Activated CD4-positive, alpha-beta T cell treated with anti-CD3 and anti-CD28 coated beads, Interleukin-2, Interleukin-6, amounts not matched to agents 100 ng/mL and 50 ng/mL, durations not matched to agents 16 hours and 8 hours (primary cell): Measurements from ENCODE around the gene H2BK1.

Experiments used
- DNase-seq: peaks from one replicate; pipeline ENCODE4 v3.0.0-alpha.2; 2020

H2BK1 gene

DNA sequence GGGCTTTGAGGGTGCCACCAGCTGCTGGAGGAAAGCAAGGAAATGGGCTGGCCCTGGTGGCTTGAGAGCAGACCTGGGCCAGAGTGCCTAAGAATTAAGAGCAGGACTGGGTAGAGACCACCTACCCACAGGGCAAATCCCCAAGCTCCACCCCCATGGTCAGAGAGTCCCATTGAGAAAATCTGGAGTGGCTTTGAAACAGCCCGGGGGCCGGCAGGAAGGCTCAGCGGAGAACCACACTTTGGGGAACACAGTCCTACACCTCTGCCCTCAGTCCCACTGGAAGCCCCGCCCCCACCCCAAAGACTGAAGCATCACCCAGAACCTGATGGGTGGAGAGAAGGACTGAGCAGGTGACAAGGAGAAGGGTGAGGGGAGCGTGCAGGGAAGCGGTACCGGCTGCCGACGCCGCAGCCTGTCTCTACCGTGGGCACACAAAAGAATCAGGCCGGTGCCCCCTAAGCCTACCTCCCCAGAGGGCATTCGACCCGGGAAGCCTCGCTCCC, 34.6 kb upstream of the H2BK1 start:
- no peak for DNase-seq

DNA sequence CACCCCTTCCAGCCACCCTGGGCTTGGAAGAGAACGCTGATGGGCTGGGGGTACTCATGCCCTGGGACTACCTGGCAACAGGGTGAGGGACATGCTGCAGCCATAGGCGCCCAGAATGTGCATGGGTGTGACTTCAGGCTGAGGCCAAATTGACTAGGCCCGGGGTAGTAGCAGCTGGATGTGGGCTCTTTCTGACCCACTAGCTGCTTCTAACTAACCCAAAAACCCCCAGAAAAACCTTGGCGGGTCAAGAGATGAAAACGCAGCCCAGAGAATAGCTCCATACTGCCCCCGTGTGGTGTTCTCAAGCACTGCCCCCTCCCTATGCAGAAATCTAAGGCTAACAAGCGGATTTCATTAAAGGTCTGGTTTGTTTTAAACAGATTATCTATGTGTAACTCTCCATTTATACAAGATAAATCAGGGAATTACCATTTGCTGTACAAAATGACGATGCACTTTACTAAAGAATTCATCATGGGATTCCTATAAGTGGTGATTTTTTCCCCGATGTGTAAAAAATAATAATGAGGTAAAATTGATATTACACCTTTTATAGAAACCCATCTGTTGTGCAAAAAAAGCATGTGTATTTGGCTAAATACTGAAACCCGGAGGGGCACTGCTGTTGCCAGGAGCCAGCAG, 34.0 kb upstream of the H2BK1 start:
- peak; percentile 80 for DNase-seq

DNA sequence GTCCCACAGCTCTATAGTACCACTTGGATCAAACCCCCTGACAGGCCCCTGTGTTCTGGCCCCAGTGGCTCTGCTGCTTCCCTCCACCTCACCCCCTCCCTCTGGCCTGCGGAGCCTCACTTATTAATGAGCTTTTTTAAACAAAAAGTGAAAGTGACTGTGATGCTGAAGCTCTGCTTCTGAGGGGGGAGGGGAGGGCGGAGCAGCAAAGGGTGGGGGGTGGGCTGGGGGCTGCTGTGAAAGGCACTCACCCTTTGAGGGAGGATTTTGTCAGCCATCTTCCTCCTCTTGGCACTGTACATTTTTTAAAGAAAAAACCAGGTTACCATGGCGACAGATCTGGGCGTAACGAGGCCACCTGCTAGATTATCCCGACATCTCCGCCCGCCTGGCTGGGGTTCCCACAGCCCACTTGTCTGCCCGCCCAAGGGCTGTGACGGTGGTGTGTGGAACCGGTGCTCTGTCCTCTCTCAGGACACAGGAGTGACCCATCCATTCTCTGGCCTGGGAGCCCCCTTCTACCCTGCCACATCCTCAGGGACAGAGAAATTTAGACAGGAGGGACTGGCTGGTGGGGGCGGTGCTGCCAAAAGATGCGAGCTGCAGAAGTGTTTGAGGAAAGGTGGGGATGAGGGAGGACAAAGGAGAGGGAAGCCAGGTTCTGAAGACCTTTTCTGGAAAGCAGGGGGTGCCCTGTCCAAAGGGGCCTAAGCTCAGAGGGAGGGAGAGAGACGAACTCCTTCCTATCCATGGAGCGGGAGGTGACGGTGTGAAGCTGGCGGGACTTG, 33.3 kb upstream of the H2BK1 start:
- DNase-seq: peak; percentile 39

DNA sequence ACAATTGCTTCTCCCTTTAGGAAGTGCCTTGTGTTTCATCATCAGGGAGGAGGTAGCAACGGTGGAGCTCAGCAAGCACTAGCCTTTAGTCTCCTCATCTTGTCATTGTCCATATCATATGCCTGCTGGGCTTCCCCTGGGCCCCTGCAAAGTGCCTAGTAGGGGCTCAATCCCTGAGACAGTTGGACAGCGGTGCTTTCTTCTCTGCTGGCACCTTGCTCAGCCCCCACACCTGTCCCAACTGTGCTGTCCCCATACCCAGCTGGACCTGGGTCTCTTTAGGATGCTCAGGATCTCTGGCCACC, 32.7 kb upstream of the H2BK1 start:
- DNase-seq: no peak

DNA sequence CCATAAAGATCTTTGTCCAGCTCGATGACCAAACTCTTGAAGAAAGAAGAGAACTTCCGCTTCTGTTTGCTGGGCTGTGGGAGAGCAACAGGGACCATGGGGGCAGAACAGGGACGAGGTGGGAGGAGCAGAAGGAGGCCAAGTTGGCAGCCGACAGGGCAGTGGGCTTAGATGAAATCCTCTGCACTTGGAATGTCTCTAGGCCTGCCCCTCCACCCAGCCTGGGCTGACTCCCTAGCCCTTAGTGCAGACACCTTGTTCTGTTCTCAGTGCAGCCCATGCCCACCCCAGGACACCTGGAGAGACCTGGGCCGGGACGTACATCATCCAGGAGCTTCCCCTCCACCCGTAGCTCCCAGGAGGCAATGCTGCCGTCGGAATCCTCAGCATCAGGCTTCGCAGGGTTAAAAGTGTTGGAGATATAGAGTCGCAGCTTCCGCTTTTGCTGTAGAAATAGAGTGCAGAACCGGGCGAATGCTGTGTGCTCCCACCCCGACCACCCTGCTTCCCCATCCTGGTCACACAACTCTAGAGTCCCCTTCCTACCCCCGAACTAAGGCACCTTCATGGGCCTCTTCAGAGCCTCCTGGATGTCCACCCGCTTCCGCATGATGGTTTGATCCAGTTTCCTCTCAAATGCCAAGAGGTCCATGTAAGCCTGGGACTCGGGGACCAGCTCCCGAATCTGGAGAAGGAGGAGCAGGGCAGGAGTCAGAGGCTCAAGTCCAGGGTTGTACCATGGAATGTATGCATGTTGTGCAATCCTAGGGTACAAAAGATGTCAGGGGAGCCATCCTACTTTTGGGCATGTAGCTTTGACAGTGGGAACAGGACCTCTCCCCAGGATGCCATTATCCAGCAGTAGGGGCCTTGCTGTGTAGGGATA, 32.1 kb upstream of the H2BK1 start:
- DNase-seq: no peak

DNA sequence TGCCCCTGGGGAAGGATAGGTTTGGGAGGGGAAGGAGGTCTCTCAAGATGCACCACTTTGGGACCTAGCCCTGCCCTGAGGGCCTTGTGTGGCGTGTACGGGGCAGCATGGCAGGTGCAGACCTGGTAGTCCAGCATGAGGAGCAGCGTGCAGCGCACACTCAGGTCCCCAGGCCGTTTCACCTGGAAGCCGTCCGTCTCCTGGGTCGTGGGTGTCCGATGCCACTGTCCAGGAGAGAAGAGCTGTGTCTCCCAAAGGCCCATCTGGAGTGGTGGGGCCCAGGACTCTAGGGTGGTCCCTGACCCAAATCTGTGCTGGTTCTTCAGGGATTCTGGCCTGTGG, 31.4 kb upstream of the H2BK1 start:
- DNase-seq: no peak

DNA sequence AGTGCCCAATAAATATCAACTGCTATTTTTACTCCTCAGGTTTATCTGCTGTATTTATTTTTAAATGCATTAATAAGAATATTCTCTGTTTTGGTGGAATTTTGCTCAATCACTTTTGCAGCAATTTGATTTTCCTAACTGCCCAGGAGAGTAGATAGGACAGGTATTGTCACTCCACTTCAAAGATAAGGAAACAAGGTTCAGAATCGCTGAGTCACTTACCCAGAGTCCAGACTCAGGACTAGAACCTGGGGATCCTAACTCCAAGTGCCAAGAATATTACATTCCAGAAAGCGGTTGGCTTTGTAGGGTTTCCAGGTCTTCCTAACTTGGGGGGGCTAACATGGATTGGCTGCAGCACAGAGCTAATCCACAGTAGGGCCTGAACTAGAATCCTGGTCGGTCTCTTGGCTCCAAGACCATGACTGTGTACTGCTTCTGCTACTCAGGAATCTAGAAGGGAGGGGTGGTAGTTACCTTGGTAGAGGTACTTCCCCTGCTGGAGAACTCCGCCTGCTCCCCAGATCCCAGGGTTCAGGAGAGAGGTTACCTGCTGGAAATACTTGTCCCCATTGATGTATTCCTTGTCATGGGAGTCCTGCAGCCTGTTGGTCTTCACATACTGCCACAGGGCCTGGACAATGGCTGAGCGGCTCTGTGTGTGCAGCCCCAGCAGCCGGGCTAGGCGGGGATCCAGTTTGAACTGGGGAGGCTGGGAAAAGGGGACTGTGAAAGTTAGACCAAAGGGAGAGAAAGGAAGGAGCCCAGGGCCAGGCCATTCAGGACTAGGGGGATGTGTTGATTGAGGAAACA, 30.9 kb upstream of the H2BK1 start:
- DNase-seq: no peak

DNA sequence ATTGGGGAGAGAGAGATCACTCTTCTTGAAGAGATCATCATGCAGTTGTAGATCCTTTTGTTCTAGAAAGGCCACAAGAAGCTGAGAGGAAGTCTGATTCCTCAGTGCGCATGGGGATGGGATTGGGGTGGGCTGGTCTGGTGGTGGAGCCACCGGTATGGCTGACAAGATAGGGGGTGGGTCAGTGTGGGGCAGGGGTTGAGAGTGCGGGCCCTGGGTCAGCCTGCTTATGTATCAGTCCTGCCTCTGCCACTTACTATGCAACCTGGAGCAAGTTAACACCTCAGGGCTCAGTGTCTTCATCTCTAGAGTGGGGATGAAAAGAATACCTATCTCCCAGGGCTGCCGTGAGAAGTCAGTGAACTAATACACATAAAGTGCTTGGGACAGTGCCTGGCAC, 30.2 kb upstream of the H2BK1 start:
- DNase-seq: no peak

DNA sequence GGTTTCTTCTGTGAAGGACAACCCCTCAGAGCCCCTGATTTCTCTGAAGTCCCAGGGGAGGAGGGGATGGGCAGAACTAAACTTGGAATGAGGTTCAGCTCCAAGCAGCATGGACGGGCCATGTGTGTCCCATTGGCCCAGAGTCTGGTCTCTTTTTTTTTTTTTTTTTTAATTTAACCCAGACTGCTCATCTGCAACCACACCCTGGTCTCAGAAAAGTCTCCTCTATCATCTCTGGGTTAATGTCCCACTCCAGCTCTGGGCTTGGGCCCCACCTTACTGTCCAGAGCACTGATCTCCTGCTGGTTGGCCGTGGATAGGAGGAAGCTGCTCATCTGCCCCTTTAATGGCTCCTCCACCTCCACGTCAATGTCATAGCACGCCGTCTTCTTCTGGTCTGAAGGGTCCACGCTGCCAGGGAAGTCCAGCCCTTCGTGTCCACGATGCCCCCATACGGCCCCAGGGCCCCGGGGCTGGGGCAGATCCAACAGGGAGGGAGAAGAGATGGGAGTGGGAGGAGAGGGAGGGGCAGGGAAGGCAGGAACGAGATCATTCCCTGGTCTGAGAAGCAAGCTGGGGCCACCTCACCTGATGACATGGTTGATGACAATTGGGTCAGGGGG, 29.7 kb upstream of the H2BK1 start:
- DNase-seq: no peak

DNA sequence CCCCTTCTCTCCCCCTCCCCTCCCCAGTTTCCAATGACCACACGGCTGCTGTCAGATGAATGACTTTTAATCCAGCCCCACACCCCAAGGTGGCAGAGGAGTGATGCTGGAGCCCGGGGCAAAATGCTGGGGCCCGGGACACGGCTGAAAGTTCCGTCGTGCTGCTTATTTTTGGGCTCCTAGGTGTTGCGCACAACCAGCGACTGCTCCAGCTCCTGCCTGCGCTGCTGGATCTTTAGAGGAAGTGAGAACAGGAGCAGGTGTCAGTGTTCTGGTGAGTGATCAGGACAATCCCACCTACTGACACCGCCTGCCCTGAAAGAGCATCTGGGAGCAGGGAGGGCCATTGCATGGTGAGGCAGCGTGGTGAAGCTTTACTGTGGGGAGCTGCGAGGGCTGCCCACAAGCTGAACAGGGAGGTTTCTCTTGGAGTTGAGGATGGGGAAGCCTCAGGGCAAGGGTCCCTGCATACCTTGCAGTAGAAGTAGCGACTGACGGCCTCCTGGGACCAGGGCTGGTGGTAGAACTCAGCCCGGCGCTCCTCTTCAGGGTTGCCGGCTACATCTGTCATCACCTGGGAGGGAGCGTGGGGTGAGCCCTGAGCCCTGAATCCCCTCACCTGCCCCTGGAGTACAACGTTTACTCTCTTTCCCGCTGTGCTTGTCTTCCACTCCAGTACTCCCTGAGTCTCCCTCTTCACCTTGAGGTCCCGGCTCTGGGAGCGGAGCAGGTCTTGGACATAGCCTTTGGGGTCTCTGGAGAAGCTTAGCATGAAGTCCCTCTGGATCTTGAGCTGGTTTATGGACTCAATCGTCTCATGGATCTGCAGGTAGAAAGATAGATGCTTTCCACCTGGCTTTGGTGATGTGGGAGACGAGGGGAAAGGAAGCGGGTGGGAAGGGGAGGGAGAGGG, 28.9 kb upstream of the H2BK1 start:
- no peak for DNase-seq

DNA sequence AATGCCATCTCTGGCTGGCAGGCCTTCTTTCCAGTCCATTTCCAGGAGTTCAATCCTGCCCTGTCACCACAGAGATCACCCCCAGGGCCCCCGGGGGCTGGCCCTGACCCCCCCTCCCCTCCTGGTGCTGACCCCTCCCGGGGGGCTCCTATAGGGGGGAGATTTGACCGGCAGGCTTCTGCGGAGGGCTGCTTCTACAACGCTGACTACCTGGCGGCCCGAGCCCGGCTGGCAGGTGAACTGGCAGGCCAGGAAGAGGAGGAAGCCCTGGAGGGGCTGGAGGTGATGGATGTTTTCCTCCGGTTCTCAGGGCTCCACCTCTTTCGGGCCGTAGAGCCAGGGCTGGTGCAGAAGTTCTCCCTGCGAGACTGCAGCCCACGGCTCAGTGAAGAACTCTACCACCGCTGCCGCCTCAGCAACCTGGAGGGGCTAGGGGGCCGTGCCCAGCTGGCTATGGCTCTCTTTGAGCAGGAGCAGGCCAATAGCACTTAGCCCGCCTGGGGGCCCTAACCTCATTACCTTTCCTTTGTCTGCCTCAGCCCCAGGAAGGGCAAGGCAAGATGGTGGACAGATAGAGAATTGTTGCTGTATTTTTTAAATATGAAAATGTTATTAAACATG, 28.0 kb upstream of the H2BK1 start:
- no peak for DNase-seq

DNA sequence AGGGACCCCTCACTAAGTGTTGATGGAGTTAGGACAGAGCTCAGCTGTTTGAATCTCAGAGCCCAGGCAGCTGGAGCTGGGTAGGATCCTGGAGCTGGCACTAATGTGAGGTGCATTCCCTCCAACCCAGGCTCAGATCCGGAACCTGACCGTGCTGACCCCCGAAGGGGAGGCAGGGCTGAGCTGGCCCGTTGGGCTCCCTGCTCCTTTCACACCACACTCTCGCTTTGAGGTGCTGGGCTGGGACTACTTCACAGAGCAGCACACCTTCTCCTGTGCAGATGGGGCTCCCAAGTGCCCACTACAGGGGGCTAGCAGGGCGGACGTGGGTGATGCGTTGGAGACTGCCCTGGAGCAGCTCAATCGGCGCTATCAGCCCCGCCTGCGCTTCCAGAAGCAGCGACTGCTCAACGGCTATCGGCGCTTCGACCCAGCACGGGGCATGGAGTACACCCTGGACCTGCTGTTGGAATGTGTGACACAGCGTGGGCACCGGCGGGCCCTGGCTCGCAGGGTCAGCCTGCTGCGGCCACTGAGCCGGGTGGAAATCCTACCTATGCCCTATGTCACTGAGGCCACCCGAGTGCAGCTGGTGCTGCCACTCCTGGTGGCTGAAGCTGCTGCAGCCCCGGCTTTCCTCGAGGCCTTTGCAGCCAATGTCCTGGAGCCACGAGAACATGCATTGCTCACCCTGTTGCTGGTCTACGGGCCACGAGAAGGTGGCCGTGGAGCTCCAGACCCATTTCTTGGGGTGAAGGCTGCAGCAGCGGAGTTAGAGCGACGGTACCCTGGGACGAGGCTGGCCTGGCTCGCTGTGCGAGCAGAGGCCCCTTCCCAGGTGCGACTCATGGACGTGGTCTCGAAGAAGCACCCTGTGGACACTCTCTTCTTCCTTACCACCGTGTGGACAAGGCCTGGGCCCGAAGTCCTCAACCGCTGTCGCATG, 27.2 kb upstream of the H2BK1 start:
- DNase-seq: no peak

DNA sequence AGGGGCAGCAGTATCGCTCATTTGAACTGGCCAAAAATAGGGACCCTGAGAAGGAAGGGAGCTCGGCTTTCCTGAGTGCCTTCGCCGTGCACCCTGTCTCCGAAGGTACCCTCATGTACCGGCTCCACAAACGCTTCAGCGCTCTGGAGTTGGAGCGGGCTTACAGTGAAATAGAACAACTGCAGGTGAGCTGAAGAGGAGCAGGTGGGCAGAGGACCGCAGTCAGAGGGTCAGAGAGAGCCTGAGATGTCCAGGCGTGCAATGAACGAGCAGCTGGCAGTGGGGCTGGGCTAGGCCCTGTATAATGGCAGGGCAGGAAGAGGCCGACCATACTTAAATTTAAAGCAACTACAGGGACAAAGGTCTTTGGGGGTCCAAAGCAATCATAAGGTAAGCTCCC, 26.1 kb upstream of the H2BK1 start:
- DNase-seq: no peak

DNA sequence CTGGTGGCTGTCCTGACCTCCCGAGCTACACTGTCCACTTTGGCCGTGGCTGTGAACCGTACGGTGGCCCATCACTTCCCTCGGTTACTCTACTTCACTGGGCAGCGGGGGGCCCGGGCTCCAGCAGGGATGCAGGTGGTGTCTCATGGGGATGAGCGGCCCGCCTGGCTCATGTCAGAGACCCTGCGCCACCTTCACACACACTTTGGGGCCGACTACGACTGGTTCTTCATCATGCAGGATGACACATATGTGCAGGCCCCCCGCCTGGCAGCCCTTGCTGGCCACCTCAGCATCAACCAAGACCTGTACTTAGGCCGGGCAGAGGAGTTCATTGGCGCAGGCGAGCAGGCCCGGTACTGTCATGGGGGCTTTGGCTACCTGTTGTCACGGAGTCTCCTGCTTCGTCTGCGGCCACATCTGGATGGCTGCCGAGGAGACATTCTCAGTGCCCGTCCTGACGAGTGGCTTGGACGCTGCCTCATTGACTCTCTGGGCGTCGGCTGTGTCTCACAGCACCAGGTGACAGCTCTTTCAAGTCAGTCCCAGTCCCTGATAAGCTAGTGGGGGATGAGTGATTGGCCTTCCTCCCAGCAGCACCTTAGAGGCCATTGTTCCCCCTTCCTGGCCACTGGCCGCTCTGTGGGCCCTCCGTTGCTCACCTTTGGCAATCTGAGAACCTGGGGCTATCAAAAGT, 25.0 kb upstream of the H2BK1 start:
- DNase-seq: no peak

DNA sequence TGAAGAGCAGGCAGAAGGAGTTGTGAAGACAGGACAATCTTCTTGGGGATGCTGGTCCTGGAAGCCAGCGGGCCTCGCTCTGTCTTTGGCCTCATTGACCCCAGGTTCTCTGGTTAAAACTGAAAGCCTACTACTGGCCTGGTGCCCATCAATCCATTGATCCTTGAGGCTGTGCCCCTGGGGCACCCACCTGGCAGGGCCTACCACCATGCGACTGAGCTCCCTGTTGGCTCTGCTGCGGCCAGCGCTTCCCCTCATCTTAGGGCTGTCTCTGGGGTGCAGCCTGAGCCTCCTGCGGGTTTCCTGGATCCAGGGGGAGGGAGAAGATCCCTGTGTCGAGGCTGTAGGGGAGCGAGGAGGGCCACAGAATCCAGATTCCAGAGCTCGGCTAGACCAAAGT, 23.5 kb upstream of the H2BK1 start:
- no peak for DNase-seq

DNA sequence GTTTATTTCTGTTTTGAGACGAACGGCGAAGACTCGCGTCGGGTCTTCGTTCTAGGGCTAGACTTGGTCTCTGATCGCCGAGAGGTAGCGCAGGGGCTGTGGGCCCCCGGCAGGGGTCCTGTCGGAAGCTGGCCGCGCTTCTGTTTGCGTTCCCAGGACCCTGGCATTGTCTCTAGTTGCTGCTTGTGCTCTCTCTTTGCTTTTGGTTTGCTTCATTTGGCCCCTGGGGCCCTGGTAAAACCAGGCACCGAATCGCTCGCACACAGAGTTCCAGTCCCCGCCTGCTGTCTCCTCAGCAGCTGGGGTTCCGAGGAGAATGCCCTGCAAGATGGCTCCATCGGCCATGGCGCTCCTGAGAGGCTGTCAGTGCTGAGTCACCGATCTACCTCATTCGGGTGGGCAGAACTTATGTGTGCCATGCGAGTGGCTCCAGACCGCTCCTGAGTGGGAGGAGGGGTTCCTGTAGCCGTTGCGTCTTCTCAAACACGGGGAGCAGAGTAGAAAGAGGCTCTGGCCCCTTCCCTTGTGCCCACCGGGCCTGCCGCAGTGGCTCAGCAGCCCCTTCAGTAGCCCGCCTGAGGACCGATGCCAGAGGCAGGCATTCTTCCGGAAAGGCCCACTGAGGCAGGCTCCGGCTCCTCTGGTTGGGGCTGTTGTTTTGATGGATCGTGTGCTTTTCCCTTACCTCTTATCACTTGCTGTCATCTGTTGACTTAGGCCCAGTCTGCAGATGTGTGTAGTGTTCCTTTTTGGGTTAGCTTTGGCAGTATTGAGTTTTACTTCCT, 22.8 kb upstream of the H2BK1 start:
- peak; percentile 83 for DNase-seq

DNA sequence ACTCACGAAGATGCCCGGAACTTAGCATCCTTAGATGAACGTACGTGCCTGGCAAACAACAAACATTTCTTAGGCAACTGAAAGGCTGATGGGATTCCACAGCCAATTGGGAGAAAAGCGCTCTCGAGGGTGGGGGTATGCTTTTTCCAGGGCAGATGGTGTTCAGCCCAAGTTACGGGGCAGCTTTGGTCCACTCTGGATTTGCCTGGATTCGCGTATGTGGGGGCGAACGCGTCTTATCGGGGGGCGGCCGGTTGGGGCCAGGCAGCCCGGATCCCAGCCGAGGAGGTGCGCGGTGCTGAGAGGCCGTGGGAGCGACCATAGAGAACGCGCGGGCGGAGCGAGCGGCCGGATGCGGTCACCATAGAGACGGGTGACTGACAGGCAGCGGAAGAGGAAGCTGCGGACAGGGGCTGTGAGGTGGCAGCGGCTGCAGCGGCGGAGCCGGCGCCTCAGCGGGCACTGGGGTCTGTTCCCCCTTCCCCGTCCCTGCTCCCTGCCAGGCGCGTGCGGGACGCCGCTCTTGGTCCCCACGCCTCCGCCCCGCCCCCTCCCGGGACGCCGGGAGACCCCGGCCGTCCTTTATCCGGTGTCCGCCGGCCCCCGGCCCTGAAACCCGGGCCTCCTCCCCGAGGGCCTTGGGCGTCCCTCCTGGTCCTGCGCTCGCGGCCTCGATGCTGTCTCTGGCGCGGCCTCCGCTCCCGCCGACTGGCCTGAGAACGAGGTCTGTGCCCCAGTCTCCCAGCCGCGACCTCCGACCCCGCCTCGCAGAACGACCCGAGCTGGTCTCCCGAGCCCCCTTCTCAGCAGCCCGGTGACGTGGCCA, 22.0 kb upstream of the H2BK1 start, which contains the start of gene CHPF2:
Gene CHPF2 (plus strand): TSS at position 393 of the 826 bp plus-strand sequence. CDS start 1,529 bp downstream, outside the sequence.
- peak; percentile 94 for DNase-seq
